Stimulated activated CD4-positive, alpha-beta T cell treated with anti-CD3 and anti-CD28 coated beads, TNF-alpha, amount 100 ng/mL, for 4 hours (primary cell): ENCODE data around the gene UBE2J1.

Experiments used
- DNase-seq, 3 experiments: peaks; one replicate each; pipeline ENCODE4 v3.0.0-alpha.2; 2020; ENCODE audit warnings: low read depth in 3 of 3

UBE2J1 gene

DNA sequence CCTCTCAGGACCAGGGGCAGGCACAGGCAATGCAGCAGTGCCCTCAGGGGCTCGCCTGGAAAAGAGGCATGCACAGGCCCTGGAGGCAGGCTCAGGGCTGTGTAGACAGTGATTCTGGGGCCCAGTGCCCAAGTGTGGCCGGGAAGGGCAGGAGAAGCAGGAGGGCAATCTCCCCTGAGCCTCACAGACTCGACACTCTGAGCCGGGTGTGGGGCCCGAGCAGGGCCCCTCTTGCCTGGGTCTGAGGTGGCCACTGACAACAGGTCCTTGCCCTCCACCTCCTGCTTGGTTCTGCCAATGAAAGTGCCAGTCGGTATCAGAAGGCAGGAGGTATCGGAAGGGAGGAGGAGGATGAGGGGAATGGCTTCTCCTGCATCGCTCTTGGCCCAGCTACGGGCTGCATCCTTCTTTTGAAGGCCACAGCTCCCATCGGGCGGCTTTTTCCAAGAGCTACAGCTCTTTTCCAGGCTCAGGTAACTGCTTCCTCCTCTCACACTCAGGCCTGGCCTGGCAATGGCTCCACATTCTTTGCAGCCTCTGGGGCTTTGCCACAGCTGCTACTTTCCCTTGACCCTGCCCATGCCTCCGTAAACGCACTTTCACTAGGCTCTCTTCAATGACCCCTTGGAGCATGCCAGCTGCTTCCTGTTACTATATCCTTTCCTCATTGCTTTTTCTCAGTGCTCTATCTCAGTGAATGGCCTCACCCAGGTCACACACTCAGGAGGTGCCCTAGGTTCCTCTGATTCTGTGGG lies 61.9 kb downstream of the UBE2J1 start:
- no peak for DNase-seq

DNA sequence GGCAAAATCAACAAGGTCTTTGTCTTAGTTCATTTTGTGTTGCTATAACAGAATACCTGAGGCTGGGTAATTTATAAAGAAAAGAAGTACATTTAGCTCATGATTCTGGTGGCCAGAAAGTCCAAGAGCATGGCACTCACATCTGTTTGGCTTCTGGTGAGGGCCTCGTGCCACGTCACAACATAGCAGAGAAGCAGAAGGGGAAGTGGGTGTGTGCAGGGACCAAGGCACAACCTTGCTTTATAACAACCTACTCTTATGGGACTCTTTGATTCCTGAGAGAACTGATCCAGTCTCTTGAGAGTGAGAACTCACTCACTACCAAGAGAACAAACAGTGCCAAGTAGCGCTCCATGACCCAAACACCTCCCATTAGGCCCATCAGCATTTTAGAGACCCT lies 62.8 kb downstream of the UBE2J1 start:
- DNase-seq, result no peak

DNA sequence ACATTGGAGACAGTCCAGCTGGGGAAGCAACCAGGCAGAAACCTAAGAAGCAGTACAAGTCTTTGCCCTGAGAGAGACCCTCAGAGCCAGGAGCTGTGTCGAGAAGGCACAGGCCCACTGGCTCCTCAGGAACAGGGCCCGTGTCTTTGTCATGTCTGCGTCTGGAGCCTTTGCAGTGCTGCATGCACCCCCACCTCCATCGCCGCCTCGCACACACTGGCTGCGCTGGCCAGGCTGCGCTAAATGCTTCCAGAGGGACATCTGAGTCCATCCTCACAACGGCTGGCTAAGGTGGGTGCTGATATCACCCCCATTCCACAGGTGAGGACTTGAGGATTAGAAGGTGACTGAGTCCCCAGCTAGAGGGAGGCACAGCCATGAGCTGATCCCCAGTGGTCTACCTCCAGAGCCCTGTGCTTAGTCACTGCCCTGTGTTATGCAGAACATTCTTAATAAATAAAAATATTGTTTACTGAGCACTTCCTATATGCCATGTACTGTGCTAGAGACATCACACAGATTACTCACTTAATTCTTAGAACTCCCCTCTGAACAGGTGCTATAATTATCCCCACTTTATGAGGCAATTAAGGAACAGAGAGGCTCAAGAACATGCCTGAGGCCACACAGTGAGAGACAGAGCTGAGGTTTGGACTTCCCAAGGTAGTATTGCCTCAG lies 65.0 kb downstream of the UBE2J1 start:
- DNase-seq, result no peak

DNA sequence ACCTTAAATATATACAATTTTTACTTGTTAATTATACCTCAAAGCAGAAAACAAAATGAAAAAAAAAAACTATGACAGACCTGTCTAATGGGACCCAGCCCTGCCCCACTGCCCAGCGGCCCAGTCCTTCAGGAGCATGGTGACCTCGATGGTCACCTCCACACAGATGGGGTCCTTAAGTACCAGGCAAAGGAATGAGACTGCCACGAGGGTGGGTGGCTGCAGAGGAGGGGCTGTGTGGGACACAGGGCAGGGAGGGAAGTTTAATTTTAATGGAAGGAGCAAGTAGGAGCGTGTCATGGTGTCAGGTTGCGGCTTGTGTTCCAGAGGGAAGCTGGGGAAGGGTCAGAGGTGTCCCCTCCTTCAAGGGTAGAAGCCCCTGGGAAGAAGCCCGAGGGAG lies 66.0 kb downstream of the UBE2J1 start:
- no peak for DNase-seq

DNA sequence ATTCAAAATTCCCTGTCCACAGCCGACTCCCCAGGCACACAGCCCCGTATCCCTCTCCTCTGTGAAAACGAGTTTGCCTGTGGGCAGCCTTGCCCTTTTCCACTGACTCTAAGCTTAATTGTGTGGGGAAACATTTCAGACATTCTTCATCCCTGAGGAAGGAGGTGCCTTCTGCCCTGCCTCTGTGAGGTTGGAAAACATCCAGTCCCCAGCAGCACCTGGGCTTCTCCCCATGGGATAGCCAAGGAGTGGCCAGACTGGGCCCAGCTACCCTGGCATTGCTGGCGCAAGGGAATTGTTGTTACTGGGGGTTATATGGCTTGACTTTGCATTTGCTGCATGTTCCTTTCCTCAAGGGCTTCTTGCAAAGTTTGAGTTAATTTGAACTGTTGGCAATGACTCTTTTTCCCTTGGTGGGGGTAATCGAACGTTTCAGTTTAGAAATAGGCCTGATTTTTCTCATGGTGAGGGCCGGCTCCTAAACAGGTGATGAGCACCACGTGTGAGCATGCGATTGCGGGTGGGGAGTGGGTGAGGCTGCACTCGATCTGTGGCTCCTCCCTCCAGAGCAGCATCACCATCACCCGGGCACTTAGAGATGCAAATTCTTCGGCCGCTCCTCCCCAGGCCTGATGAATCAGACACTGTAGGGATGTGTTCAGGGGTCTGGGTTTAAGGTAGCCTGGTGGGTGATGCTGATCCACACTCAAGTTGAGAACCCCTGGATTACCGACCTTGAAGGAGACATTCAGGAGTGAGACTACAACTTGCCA lies 67.4 kb downstream of the UBE2J1 start:
- no peak for DNase-seq

DNA sequence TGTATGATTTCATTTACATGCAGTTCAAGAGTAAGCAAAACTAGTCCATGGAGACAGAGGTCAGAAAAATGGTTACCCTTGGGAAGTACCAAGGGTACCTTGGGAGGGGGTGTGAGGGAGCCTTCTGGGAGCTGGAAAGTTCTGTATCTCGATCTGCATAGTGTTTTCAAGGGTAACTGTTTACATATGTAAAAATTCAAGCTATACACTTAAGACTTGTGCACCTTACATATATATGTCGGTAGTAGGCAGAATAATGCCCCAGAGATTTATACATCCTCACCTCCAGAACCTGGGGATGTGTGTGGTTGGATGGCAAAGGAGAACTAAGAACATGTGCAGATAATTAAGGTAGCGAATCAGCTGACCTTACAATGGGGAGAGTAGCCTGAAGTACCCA lies 68.4 kb downstream of the UBE2J1 start:
- DNase-seq, result no peak

DNA sequence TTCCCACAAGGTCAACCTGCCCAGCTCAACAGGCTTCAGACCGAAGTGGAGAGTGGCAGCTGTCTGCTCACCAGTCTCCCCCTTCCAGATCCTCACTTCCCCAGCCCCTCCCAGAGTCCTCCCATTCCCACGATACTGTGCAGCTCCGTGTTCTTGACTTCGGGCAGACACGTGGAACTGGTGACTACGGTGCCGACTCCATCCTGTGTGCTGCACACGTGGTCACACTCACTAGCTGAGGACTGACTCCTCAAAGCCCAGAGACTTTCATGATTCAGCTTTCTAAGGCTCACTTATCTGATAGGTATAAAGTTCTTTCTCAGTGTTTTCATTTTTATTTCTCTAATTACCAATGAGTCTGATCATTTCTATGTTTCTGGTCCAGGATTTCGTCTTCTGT lies 69.8 kb downstream of the UBE2J1 start:
- DNase-seq, result no peak

DNA sequence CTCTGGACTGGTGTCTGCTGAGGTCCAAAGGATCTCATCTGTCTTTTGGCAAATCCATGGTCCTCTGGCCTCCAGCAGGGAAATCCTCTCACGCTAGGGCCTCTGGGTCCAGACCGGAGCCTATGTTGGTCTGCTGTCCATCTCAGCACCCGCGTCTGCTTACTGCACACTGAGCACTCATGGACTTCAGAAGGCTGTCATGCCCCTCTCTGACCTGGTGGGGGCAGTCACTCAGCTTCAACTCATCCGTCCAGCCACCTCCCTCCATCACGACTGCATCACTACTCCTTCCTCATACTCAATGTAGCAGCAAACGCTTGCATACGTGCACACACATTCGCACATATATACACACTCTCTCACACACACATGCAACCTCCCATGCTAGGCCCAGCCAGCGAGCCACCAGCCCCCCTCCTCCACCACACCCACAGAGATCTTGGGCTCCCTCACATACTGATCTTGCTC lies 70.7 kb downstream of the UBE2J1 start:
- DNase-seq, result peak in 1 of 3 experiments; percentile 17

DNA sequence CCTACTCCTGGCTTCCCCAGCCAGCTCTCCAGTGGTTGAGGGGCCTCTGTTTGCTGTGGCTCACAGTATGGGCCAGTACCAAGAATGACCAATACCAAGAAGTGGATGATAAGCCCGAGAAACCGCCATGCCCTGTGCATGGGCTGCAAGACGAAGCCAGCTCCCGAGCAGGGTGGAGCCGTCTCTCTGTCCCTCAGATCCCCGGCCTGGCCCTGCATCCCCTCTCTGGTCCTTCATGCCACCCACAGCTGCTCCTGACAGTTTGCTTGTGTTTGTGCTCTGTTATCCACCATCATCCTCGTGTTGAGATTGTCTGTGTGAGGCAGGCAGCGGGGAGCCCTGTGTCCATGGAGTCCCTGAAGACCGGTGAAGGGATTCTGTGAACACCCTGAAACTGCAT lies 73.6 kb downstream of the UBE2J1 start:
- DNase-seq, result no peak
